Measurements from ENCODE around the gene LDB1.

The LDB1 gene

GRCh38 chr10:102140913-102141540 lies 20.9 kb upstream of the LDB1 start:
- H3K27me3 ChIP-seq (replicated peaks), result no peaks in the 10 kb centered on the region
- no peak for TF ChIP-seq CTCF (IDR thresholded peaks at IDR 0.05; ENCODE audit: low read depth, low read length, missing control alignments)
- DNase-seq, result no peak
- no peak overlapping the region for H3K27ac ChIP-seq
- in situ Hi-C loops (cut with HindIII; ENCODE audit: low pct_ligation_motif_present, low sequenced_read_pairs), result no loop called here
- peaks cover 74% of the 10 kb centered on the region for H3K36me3 ChIP-seq (replicated peaks)
- H3K4me3 ChIP-seq (ENCODE audit: low read depth, low read length), result no peak overlapping the region

DNA sequence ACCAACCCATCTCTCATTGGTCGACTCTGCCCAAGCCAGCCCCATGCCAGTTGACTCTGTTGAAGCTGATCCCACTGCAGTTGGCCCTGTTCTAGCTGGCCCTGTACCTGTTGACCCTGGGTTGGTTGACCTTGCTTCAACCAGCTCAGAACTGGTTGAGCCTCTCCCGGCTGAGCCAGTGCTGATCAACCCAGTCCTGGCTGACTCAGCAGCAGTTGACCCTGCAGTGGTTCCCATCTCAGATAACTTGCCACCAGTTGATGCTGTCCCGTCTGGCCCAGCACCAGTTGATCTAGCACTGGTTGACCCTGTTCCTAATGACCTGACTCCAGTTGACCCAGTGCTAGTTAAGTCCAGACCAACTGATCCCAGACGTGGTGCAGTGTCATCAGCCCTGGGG lies 20.1 kb upstream of the LDB1 start:
- H3K4me3 ChIP-seq (ENCODE audit: low read depth, low read length), result no peak overlapping the region
- in situ Hi-C loops (cut with HindIII; ENCODE audit: low pct_ligation_motif_present, low sequenced_read_pairs), result no loop called here
- no peak for DNase-seq
- H3K36me3 ChIP-seq (replicated peaks), result peaks cover 69% of the 10 kb centered on the region
- no peaks in the 10 kb centered on the region for H3K27me3 ChIP-seq (replicated peaks)
- TF ChIP-seq CTCF (IDR thresholded peaks at IDR 0.05; ENCODE audit: low read depth, low read length, missing control alignments), result no peak
- no peak overlapping the region for H3K27ac ChIP-seq

DNA sequence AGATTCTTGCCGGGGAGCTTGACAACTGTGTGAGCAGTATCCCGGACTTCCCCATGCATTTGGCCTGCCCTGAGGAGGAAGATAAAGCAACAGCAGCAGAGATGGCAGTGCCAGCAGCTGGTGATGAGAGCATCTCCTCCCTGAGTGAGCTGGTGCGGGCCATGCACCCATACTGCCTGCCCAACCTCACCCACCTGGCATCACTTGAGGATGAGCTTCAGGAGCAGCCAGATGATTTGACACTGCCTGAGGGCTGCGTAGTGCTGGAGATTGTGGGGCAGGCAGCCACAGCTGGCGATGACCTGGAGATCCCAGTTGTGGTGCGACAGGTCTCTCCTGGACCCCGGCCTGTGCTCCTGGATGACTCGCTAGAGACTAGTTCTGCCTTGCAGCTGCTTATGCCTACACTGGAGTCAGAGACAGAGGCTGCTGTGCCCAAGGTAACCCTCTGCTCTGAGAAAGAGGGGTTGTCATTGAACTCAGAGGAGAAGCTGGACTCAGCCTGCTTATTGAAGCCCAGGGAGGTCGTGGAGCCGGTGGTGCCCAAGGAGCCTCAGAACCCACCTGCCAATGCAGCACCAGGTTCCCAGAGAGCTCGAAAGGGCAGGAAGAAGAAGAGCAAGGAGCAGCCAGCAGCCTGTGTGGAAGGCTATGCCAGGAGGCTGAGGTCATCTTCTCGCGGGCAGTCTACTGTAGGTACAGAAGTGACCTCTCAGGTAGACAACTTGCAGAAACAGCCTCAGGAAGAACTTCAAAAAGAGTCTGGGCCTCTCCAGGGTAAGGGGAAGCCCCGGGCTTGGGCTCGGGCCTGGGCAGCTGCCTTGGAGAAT lies 19.3 kb upstream of the LDB1 start:
- H3K36me3 ChIP-seq (replicated peaks), result peaks cover 63% of the 10 kb centered on the region
- in situ Hi-C loops (cut with HindIII; ENCODE audit: low pct_ligation_motif_present, low sequenced_read_pairs), result no loop called here
- TF ChIP-seq CTCF (IDR thresholded peaks at IDR 0.05; ENCODE audit: low read depth, low read length, missing control alignments), result no peak
- no peak overlapping the region for H3K27ac ChIP-seq
- H3K27me3 ChIP-seq (replicated peaks), result no peaks in the 10 kb centered on the region
- DNase-seq, result no peak
- no peak overlapping the region for H3K4me3 ChIP-seq (ENCODE audit: low read depth, low read length)

GRCh38 chr10:102135956-102136526 lies 15.9 kb upstream of the LDB1 start:
- H3K27me3 ChIP-seq (replicated peaks), result no peaks in the 10 kb centered on the region
- in situ Hi-C loops (cut with HindIII; ENCODE audit: low pct_ligation_motif_present, low sequenced_read_pairs), result no loop called here
- no peak overlapping the region for H3K4me3 ChIP-seq (ENCODE audit: low read depth, low read length)
- H3K36me3 ChIP-seq (replicated peaks), result peaks cover 32% of the 10 kb centered on the region
- TF ChIP-seq CTCF (IDR thresholded peaks at IDR 0.05; ENCODE audit: low read depth, low read length, missing control alignments), result no peak
- no peak for DNase-seq
- no peak overlapping the region for H3K27ac ChIP-seq

GRCh38 chr10:102134416-102134815 lies 14.2 kb upstream of the LDB1 start:
- no peak overlapping the region for H3K27ac ChIP-seq

More at GRCh38 chr10:102134416-102134815, 14.2 kb upstream of the LDB1 start:
- no peaks in the 10 kb centered on the region for H3K27me3 ChIP-seq (replicated peaks)
- peaks cover 18% of the 10 kb centered on the region for H3K36me3 ChIP-seq (replicated peaks)
- peak overlapping the region; percentile 99 for H3K4me3 ChIP-seq (ENCODE audit: low read depth, low read length)
- no peak for DNase-seq
- in situ Hi-C loops (cut with HindIII; ENCODE audit: low pct_ligation_motif_present, low sequenced_read_pairs), result no loop called here
- no peak for TF ChIP-seq CTCF (IDR thresholded peaks at IDR 0.05; ENCODE audit: low read depth, low read length, missing control alignments)

Data from brain microvascular endothelial cell (primary cell).